Femur (tissue), 1 donor: ENCODE results near the gene AZU1.

Source experiments
- DNase-seq: peaks from one replicate; pipeline ENCODE4 v3.0.0-alpha.2; 2017

Gene AZU1, protein sequence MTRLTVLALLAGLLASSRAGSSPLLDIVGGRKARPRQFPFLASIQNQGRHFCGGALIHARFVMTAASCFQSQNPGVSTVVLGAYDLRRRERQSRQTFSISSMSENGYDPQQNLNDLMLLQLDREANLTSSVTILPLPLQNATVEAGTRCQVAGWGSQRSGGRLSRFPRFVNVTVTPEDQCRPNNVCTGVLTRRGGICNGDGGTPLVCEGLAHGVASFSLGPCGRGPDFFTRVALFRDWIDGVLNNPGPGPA

DNA sequence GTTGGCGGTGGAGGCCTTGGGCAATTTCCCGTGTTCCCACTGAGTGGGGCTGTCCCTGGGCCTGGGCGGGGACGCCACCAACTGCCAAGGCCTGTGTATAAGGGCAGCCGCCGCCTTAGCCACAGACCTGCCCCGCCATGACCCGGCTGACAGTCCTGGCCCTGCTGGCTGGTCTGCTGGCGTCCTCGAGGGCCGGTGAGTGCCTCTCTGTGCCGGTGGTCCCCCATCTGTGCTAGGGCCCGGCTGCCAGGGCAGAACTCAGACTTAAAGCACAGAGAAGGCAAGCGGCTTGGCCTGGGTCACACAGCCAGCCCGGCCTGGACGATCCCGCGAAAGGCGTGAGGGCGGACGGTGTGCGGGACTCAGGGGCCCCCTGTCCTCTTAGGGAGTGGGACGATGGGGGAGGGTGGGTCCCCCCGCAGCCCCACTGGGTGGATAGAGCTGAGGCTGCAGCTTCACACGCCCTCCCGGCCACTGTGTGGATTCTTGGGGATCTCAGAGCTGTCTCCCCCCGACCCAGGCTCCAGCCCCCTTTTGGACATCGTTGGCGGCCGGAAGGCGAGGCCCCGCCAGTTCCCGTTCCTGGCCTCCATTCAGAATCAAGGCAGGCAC is at the start of gene AZU1:
TSS of gene AZU1 (plus strand) at position 128 of the 612 bp plus-strand sequence. CDS start at position 138, 10 bp downstream.
- DNase-seq: peak; percentile 49

- peak; percentile 69 for DNase-seq
These were observed 48.6 kb upstream of the AZU1 start for GRCh38 chr19:778910-779653.

DNA sequence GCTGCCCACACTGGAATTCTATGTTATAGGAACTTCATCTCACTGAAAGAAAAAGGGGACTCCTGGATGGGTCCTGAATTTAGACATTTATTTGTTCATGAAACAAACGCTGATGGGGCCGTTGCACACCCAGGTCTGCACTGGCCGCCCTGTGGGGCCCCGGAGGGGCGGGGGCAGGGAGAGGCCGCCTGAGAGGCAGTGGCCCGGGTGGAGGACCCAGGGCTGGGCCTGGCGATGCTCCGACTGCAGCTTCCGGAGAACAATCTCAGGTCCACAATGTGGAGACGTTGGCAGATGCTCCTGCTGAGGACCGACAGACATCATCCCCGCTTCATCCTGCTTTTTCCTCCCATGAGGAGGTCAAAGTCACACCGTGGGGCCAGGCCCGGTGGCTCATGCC is 46.7 kb upstream of the AZU1 start:
- DNase-seq: no peak

- no peak for DNase-seq
These were observed 45.8 kb upstream of the AZU1 start for GRCh38 chr19:781800-782184.

DNA sequence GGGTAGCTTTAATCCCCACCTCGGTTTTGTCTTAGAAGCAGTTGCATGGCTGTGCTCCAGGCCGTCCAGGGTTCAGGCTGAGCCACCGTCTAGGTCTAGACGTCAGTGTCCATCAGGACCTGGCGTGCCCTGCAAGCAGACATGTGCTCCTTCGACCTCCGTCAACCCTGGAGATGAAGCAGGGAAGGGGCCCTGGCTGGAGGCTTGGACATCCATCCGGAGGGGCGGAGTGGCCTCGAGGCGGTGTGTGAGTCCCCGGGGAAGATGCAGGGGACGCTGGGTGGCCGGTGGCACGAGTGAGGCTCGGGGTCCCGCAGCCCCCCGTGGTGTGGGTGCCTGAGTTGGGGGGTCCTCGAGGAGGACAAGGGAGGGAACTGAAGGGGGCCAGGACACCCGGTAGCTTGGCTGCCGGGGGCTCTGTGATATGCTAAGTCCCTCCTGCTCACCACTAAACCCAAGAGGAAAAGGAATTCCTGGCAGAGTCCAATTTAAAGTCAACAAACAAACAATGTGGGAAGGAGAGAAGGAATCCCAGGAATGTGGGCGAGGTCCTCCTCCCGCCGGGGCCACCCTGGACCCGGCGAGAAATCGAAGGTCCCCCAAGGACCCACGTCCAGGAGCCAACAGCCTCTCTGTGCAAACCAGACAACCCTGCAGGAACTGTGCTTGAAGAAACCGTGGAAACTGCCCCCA is 45.3 kb upstream of the AZU1 start:
- no peak for DNase-seq

GRCh38 chr19:782878-783668 is 44.6 kb upstream of the AZU1 start:
- DNase-seq: no peak

GRCh38 chr19:784541-784940 is 43.1 kb upstream of the AZU1 start:
- DNase-seq: no peak

GRCh38 chr19:787536-787935 is 40.1 kb upstream of the AZU1 start:
- DNase-seq: no peak

DNA sequence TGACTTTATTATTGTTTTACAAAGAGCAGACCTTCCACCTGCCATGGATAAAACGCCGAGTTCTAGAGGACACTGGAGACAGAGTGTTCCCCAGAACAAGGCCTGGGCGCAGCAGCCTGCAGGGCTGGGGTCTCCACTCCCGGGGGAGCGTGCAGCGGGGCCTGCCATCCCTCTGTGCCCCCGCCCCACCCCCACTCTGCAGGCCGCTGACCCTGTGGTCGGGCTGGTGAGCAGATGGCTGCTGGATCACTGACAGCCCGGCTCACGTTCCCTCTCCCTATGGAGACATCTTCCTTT is 39.0 kb upstream of the AZU1 start:
- DNase-seq: no peak

DNA sequence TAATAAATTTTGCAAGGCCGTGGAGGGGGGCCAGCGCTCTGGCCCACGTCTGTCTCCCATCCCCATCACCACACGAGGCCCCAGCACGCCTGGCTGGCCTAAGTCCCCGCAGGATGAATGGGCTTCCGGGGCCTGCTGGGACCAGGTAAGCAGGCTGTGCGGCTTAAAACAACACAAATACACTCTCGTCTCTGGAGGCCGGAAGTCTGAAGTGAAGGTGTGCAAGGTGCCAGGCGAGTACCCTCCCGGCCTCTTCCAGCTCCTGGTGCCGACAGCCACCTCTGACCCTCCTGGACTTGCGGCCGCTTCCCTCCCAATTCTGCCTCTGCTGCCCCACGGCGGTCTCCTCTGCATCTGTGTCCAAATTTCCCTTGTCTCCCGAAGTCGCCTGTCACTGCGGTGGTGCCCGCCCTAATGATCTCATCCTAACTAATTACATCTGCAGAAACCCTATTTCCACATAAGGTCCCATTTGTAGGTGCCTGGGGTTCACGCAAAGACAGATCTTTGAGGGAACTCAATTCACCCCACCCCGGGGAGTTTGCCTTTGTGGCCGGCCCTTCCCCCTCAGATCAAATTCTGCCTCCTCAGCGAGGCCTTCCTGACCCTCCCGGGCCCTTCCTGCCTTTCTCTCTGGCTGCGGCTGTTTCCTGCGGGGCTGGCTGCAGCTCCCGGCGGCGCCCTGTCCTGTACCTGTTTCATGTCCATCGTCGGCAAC is 38.5 kb upstream of the AZU1 start:
- DNase-seq: no peak

- DNase-seq: no peak
These were observed 38.0 kb upstream of the AZU1 start for GRCh38 chr19:789701-790060.

DNA sequence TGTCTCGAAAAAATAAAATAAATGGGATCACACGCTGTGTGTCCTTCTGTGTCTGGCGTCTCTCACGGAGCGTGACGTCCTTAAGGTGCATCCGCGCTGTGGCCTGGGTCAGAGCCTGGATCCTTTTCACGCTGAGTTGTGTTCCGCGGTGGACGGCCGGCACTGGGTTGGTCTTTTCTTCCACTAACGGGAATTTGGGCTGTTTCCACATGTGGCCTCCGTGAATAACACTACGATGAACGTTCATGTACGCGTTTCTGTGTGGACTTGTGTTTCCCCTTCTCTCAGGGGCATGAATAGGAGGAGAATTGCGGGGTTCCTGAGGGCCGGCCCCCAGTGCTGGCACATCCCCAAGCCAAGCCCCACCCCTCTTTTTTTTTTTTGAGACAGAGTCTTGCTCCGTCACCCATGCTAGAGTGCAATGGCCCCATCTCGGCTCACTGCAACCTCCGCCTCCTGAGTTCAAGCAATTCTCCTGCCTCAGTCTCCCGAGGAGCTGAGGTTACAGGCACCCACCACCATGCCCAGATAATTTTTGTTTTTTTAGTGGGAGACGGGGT is 36.5 kb upstream of the AZU1 start:
- no peak for DNase-seq

DNA sequence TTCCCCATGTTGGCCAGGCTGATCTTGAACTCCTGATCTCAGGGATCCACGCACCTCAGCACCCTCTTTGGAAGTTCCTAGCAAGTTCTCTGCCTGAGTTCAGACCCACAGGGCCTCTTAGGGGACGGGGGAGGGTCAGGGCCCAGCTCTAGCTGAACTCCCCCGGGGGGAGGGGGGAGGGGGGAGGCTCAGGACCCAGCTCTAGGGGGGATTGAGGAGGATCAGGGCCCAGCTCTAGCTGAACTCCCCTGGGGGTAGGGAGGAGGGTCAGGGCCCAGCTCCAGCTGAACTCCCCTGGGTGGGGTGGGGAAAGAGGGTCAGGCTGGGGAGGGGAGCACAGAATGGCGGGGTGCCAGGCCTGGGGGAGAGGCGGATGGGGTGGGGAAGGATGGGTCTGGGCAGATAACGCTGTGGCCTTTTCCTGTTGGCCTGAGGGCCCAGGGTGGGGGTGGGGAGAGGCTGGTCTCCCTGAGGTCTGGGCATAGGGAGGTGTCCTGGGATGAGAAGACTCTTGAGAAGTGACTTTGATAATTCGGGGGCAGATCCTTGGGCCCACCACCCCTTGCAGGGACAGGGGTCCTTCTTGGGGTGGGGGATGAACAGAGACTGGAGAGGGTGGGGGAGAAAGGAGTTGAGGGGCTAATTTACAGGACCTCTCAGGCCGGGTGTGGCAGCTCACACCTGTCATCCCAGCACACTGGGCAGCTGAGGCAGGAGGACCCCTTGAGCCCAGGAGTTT is 35.9 kb upstream of the AZU1 start:
- DNase-seq: no peak

GRCh38 chr19:792306-792885 is 35.2 kb upstream of the AZU1 start:
- peak; percentile 35 for DNase-seq

GRCh38 chr19:793806-794205 is 33.8 kb upstream of the AZU1 start:
- no peak for DNase-seq

- peak; percentile 75 for DNase-seq
These were observed 32.5 kb upstream of the AZU1 start for GRCh38 chr19:795073-795611.

DNA sequence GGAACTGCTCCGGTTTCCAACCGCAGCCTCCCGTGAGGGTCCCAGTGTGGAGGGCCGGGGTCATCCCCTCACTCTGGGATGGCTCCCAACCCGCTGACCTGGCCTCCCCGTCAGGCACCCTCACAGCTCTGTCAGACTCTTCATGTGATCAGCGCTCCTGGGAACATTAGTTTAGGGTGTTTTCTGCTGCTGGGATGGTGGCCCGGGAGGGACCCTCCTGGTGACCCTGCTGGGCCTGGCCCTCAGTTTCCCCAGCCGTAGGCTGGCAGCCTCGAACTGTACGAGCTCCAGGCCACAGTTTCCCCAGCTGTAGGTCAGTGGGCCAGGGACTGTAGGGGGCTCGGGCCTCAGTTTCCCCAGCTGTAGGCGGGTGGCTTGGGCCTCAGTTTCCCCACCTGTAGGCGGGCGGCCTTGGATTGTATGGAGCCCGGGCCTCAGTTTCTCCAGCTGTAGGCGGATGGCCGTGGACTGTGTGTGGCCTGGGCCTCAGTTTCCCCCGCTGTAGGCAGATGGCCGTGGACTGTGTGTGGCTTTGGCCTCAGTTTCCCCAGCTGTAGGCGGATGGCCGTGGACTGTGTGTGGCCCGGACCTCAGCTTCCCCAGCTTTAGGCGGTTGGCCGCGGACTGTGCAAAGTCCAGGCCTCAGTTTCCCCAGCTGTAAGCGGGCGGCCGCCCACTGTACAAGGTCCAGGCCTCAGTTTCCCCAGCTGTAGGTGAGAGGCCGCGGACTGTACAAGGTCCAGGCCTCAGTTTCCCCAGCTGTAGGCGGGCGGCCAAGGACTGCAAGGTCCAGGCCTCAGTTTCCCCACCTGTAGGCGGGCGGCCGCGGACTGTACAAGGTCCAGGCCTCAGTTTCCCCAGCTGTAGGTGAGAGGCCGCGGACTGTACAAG is 31.7 kb upstream of the AZU1 start:
- DNase-seq: no peak

- peak; percentile 100 for DNase-seq
These were observed 30.7 kb upstream of the AZU1 start, which contains the start of gene PTBP1 for GRCh38 chr19:796692-797527. Gene PTBP1, plus strand, starts transcription at chr19:797452. Its CDS starts 46 bp downstream, at chr19:797498.
